Subcutaneous adipose tissue (tissue), 4 donors: ENCODE results near the gene HSPA5. TPM values are rescaled to one million over a fixed set of nuclear protein-coding genes. Genes with fewer than 3 reads are reported as not detected.

Experiments
- CTCF ChIP-seq: fragments of 450-650 bp; IDR thresholded peaks from one replicate; pipeline ENCODE4 v1.5.1; 2016; ENCODE audit warnings: low read depth, mild to moderate bottlenecking, control low read depth, antibody characterized with exemption, moderate library complexity
- total RNA-seq, 4 donors: library from RNA; depleted of rRNA; stranded (reverse); fragments of >200 nt; gene quantifications; one replicate each; pipeline ENCODE4 v1.1.0, GENCODE V29; 2016

Gene HSPA5
- total RNA-seq, 4 donors from 2014 or later = 50.3 to 147 (median 99.4) TPM

- no peak for TF ChIP-seq CTCF
Measured at GRCh38 chr9:125218621-125219020, 22.5 kb downstream of the HSPA5 start.

- no peak for TF ChIP-seq CTCF
Measured at GRCh38 chr9:125214186-125214585, 27.0 kb downstream of the HSPA5 start.

- TF ChIP-seq CTCF = no peak
Measured at GRCh38 chr9:125204477-125204876, 36.7 kb downstream of the HSPA5 start.

GRCh38 chr9:125202846-125203618, 38.1 kb downstream of the HSPA5 start:
- no peak for TF ChIP-seq CTCF

GRCh38 chr9:125200216-125201047, 40.7 kb downstream of the HSPA5 start, which contains the start of gene RABEPK:
TSS of gene RABEPK (plus strand) at chr9:125200542. CDS start at chr9:125203014, 2,472 bp downstream.
- no peak for TF ChIP-seq CTCF

- TF ChIP-seq CTCF = no peak
Measured at GRCh38 chr9:125190361-125190801, 50.8 kb downstream of the HSPA5 start.
